GM12891 (cell line): ENCODE measurements around the gene SPOCK1.
"Not testable (repeated sequence)": the region's sequence is repeated elsewhere in the genome, so short reads cannot be mapped to it uniquely, and the experiment has no call there.

Source experiments
- DNase-seq: peaks from one replicate; pipeline ENCODE4 v3.0.0; 2011; ENCODE audit warnings: low spot score; ENCODE audit not compliant: insufficient read length
- FAIRE-seq: peaks from 2 replicates; lab custom pipeline; 2011; peaks lifted over from hg19 to GRCh38; lab: Jason Lieb, UNC
- PAX5 ChIP-seq: IDR thresholded peaks from 2 replicates; pipeline ENCODE4 v1.6.1; 2011; ENCODE audit warnings: low read length, moderate library complexity, mild to moderate bottlenecking; ENCODE audit not compliant: insufficient read depth, severe bottlenecking
- POLR2A ChIP-seq: IDR thresholded peaks from 2 replicates; pipeline ENCODE4 v1.6.1; 2011; ENCODE audit warnings: low read depth, low read length, control low read depth
- POLR2AphosphoS5 ChIP-seq: IDR thresholded peaks from 2 replicates; pipeline ENCODE4 v1.6.1; 2011; ENCODE audit warnings: low read depth, low read length, control low read depth
- POU2F2 ChIP-seq: IDR thresholded peaks from 2 replicates; pipeline ENCODE4 v1.6.1; 2011; ENCODE audit warnings: low read depth, mild to moderate bottlenecking, control low read depth, low read length, moderate library complexity
- SPI1 ChIP-seq: IDR thresholded peaks from 2 replicates; pipeline ENCODE4 v1.6.1; 2011; ENCODE audit warnings: low read depth, low read length, control low read depth
- TAF1 ChIP-seq: IDR thresholded peaks from 2 replicates; pipeline ENCODE4 v1.6.1; 2011; ENCODE audit warnings: low read depth, low read length, control low read depth

Gene SPOCK1

DNA sequence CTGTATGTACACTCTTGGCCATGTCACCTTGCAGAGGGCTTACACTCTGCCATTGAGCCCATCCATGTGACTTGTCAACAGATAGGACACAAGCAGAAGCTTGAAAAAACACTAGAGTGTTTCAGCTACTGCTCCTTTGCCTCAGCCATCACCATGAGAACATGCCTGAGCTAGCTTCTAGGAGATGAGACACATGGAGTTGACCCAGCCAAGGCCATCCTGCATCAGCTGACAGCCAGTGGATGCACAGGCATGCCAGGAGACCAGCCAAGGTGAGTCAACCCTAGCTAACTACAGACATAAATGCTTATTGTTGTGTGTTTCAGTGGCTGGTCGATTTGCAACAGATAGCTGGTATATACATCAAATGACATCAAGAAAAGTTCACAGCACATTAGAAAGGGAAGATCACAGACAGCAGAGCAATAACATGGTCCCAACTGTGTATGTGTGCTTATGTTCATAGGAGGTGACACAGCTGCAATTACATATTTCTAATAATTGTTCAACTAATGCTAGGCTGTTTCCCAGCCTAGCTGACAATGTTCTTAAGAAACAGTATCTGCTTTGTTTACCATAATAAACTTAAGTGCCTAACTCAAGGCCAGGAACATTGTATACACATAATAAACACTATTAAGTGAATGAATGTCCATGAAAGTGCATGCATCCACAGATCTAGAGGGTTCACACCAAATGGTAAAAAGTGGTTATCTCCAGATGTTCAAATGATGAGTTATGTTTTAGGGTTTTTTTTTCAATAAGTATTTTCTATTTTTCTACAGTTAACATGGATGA, 105.7 kb downstream of the SPOCK1 start:
- FAIRE-seq: peak; percentile 23
- DNase-seq: no peak
- no peak for TF ChIP-seq TAF1
- TF ChIP-seq PAX5: no peak

DNA sequence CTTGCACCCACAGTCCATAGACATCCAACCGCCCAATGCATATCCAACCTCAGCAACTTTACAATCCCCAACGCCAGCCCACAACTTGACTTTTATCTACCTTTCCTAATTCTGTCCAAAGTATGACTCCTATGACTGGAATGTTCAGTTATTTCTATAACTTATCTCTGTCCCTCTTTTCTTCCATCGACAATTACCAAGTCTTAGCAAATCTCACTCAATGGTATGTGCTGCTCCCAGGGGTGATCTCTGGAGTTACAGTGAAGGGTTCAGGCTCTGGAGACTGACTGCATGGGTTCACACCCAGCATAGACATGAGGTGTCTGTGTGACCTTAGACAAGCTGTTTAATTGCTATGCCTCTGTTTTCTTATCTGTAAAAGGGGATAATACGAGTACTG, 106.9 kb downstream of the SPOCK1 start:
- no peak for TF ChIP-seq POU2F2
- no peak for TF ChIP-seq POLR2A
- TF ChIP-seq SPI1: no peak
- no peak for TF ChIP-seq PAX5
- no peak for TF ChIP-seq TAF1
- FAIRE-seq (no peak), DNase-seq (no peak)

DNA sequence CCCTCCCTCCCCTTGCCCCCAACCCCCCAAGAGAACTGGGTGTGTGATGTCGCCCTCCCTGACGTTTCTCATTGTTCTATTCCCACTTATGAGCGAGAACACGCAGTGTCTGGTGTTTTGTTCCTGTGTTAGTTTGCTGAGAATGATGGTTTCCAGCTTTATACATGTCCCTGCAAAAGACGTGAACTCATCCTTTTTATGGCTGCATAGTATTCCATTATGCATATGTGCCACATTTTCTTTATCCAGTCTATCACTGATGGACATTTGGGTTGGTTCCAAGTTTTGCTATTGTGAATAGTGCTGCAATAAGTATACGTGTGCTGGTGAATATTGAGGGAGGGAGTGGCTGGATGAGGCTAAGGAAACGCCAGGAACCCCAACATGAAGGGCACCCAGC, 108.1 kb downstream of the SPOCK1 start:
- not testable (repeated sequence) for FAIRE-seq, DNase-seq

DNA sequence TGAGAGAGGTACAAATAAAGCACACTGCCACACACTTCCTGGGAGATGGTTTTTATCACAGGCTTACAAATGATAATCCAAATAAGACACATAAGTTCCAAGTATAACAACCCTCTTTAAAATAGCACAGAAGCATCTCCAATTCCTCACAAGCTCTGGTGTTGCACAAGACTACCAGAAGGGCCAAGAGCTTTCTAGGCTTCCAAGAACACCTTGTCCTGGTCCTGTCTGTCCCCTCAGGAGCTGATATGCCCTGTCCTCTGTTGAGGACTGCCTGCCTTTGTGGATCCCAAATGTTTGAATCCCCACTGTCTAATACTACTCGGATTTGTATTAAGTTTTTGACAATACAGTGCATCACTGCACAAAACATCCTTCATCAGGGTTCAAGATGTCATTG, 110.1 kb downstream of the SPOCK1 start:
- TF ChIP-seq POLR2A (no peak), SPI1 (no peak), PAX5 (no peak), POU2F2 (no peak), TAF1 (no peak), POLR2AphosphoS5 (no peak)
- no peak for DNase-seq
- no peak for FAIRE-seq

DNA sequence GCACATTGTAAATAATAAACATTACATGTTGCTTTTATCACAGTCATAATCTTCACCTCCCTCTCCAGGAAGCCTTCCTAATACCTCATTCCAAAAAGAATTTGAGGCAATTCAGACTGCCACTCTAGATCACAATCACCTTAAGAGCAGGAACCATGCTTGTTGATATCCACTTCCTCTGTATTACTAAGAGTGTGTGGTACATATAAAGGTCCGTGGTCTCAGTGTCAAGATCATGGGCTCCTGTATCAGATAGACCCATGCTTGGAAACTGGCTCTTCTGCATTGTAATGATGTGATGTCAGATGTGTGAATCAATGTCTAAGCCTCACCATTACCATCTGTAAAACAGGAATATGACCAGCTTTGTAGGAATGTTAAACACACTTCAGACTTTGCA, 114.1 kb downstream of the SPOCK1 start:
- no peak for TF ChIP-seq SPI1
- no peak for TF ChIP-seq PAX5
- DNase-seq: no peak
- FAIRE-seq: no peak

DNA sequence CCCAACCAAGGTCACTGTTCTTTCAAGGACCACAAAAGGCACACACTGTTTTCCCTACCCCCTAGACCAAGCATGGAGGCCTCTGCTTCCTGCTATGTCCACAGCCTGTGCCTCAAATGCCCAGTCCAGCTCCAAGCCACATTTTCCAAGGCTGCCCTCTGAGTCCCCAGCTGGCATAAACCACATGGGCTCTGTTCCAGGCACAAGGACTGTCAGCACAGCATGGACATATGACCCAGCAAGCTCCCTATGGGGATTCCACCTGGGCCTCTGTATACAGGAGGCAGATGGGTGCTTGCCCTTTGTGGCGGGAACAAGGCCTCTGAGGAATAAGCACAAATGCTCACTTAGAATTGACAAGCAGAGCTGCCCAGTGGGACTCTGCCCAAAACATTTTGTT, 115.2 kb downstream of the SPOCK1 start:
- TF ChIP-seq PAX5 (no peak), SPI1 (no peak), POLR2AphosphoS5 (no peak), POU2F2 (no peak), TAF1 (no peak), POLR2A (no peak)
- no peak for FAIRE-seq
- DNase-seq: no peak

DNA sequence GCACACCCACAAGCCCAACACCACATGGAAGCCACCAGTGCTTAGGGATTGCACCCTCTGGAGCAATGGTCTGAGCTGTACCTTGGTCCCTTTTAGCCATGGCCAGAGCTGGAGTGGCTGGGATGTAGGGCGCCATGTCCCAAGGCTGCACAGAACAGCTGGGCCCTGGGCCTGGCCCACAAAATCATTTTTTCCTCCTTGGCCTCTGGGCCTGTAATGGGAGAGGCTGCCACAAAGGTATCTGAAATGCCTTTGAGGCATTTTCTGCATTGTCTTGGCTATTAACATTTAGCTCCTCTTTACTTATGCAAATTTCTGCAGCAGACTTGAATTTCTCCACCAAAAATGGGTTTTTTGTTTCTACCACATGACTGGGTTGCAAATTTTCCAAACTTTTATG, 117.6 kb downstream of the SPOCK1 start:
- DNase-seq (no peak), FAIRE-seq (no peak)
- TF ChIP-seq SPI1 (no peak), POU2F2 (no peak), POLR2A (no peak), TAF1 (no peak), PAX5 (no peak)

DNA sequence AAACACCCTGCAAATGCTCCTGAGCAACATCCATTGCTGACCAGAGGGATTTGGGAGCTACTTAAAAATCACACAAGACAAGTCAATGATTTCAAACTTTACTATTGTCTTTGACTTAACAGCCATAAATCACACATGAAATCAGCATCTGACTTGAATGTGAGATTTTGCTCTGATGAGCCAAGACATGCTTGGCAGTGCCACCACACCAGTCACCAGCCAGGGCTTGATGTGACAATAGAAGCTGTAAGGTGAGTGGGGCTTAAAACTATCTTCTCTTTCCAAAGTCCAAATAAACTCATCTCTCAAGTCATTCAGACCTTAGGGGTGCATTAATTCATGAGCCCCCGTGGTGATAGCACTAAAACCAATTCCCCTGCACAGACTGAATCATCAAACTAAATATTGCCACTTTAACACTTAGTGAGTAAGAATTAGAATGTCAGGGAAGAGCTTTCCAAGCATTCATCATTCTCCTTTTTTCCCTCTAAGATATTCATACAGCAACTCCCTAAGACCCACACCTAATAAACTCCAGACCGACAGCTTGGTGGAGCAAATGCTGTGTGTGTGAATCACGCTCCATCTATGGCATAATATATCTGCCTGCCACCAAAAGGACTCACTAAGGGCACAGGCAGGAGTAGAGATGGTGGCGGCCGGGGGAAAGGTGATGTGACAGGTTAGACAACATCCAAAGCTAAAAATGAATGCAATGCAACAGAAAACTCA, 119.4 kb downstream of the SPOCK1 start:
- TF ChIP-seq POLR2A: no peak
- no peak for TF ChIP-seq POU2F2
- TF ChIP-seq POLR2AphosphoS5: no peak
- no peak for TF ChIP-seq TAF1
- TF ChIP-seq SPI1: no peak
- no peak for TF ChIP-seq PAX5
- no peak for FAIRE-seq
- no peak for DNase-seq

DNA sequence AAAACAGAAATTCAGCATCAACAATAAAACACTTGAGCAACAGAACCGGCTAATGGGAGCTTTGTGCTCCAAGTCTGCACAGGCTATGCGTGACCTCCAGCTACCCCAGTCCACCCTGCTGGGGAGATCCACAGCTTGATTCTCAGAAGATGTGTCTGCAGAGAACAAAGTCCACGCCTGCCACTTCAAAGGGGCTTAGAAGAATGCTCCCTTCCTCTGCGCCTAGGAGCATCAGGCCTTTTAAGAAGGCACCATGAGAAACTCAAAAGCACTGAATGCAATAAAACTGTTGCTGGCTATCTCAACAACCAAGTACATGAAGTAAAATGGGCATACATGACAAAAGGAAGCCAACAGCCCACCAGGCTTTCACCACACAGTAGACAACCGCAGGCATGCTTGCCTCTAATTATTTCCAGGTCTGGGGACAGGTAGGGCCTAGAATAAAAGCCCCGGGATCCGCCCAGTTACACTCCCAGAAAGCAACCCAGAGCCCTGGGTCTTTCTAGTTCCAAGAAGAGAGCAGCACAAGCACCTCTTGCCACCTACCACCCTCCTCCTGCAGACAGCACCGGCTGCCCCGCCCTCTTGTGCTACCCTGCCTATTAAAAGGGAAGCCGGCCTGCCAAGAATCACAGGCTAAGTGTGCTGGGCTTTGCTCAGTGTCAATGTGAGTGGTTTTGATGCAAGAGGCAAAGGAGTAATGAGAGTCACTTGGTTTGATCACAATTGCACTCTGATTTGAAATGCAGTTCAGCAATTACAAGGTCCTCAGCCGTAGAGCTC, 123.2 kb downstream of the SPOCK1 start:
- no peak for DNase-seq
- no peak for TF ChIP-seq PAX5
- no peak for TF ChIP-seq TAF1
- no peak for TF ChIP-seq POU2F2
- TF ChIP-seq POLR2A: no peak
- TF ChIP-seq SPI1: no peak
- no peak for FAIRE-seq

DNA sequence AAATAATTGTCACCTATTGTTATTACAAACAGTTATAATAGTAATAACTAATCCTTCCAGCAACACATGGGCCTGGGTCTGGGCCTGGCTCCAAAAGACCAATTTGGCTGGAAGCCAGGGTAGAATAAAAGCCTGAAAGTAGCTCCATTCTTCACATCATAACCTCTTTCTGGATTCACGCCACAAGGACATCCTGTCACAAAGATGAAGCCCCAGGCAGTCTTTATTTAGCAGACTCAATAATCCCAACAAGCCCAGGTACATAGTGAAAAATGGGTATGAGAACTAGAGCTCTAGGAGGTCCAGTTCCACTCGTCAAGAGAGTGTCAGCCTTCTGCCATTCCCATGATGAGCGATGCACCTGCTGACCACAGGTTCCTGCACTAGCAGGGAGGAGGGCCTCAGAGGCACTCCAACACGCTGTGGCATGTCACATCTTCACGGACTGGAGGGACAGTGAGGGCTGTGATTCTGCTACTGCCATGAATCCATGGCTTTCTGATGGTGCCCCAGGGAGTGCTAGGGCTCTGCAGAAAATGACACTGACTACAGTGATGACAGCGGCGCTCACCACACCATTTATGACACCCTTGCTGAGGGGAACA, 124.9 kb downstream of the SPOCK1 start:
- DNase-seq: no peak
- FAIRE-seq: no peak
- TF ChIP-seq TAF1 (no peak), POLR2A (no peak), PAX5 (no peak), POLR2AphosphoS5 (no peak), POU2F2 (no peak), SPI1 (no peak)

DNA sequence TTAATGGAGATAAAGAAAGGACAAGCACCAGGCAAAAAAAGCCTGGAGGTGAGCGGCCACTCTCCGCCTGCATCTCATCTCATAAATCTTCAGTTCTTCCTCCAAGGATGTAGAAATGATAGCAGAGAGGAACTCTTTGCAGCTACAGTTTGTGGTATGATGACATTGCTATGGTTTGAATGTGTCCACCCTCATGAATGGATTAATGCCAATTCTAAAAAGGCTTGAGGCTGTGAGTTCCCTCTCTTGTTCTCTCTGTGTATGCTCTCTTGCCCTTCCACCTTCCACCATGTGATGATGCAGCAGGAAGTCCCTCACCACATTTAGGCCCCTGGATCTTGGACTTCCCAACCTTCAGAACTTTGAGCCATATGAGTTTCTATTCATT, 126.4 kb downstream of the SPOCK1 start:
- FAIRE-seq (no peak), DNase-seq (no peak)
- TF ChIP-seq POU2F2 (no peak), PAX5 (no peak), SPI1 (no peak), POLR2AphosphoS5 (no peak), POLR2A (no peak), TAF1 (no peak)
